GM19099 (cell line): ENCODE results near the gene RAC2.

ENCODE experiments used
- POLR2A ChIP-seq: IDR thresholded peaks from 3 replicates; pipeline ENCODE4 v1.6.1; 2011; ENCODE audit warnings: low read depth; ENCODE audit not compliant: insufficient read length; ENCODE audit errors: extremely low read depth

The RAC2 gene

DNA sequence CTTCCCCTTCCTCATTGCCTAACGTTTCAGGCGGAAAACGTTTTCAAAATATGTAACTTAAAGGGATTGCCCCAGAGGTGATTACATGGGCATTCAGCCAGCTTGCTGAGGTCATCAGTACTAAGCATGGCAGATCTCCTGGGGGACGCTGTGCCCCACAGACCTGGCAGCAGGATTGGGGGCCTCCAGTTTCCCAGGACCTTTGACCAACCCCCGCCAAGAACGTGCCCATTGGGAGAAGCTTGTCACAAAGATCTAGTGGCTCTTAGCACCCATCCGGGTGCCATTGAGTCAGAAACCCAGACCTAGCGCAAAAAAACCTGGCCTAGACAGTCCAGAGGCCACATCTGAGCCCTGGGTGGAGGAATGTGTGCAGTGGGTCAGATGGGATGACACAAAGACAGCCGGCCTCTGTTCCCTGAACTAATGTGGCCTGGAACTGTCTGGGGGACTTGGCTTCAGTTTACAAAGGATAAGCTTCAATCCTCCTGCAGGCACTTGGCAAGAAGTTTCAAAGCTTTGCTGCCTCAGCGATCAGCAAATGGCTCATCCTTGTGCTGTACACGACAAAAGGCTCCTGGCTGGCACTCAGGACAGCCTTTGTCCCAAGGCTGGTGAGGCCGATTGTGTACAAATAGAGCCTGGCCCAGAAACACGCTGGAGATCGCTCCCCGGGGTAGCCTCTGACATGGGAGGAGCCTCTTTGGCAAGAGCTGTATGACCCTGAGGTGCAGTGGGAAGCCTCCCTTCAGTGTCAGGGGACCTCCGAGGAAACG lies 65.5 kb downstream of the RAC2 start:
- TF ChIP-seq POLR2A: no peak

DNA sequence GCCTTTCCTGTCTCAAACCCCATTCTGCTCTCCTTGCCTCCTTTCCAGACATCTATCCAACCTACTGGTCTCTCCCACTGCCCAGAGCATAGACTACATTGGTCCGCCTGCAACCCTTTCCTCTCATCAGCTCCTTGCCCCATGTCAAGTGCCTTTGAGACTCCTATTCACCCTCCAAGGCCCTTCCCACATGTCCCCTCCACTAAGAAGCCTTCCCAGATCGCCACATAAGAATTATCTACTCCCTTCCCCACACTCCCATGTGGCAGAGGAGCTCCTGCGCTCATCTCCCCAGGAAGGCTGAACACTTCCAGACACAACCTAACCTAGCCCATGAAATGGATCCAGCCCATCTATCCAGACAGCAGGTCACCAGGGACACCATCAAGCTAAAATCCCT lies 66.3 kb downstream of the RAC2 start:
- TF ChIP-seq POLR2A: no peak

DNA sequence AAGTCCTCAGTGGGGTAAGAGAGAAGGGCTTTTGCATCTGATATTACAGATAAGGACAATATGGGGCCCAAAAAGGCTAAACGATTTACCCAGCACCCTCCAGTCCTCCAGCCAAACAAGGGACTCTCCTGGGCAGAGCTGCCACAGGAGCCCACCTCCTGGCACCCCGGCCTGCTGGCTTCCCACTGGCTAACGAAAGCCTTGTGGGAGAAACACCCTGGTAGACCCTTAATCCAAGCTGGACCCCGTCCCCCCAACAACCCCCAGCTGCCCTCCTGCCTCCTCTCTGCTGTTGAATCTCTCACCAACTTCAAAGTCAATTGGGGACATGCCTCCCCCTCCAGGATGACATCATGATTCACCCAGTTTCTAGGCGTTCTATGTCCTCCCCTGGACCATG lies 66.8 kb downstream of the RAC2 start:
- no peak for TF ChIP-seq POLR2A

DNA sequence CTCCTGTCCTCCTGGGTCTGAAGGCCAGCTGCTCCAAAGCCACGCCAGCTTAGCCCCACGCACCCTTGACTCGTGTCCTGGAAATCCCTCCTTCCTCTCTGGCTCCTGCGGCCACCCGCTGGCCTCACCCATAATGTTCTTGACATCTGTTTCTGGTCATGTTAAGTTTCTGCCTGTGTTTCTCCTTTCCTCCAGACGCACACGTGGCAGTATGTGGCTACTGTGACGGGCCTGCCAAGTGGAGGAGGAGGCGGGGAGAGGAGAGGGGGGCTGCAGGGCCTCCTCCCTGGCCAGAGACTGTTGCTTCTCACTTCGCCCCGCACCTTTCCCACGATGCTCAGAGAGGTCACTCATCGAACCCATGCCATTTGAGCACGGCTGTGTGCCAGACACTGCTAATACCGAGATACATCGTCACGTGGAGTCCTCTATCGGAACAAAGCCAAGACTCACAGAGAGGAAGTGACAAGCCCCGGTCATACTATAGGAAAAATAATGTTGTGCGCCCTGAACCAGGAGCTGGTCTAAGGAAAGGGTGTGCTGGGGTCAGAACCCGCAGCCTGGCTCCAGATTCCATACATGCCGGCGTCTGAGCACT lies 67.5 kb downstream of the RAC2 start:
- no peak for TF ChIP-seq POLR2A

DNA sequence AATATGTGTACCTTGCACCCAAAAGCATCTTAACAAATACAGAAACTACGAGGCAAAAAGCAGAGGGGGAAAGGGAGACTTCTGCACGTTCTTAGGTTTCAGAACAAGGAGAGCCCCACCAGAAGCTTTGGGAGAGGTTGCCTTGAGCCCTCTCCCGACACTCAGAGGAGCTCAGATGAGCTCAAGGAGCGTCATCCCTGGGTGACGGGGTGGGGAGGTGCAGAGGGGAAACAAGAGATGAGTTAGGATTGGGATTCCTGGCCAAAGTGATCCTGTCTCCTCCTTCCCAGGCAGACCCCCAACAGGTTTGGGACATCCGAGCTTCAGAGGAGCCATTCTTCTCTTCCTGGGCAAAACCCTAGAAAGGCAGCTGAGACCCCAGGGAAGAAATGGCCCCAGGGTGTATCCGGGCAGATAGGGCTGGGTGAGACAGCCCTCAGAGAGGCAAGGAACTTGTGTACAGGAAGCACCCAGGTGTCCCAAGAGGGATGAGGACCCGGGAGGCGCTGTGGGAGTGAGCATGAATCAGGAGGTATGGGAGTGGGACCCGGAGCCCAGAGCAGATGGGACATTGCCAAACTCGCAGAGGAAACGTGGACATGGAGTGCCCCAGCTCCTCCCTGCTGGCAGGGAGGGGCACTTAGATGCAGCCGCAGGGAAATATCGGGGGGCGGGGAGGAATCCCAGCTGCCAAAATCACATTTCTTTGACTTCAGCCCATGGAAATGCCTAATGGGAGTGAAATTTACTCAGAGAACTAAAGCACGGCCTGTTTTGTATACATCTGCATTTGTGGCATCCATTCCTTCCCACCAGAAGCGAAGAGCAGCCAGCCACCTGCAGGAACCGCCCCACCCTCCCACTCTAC lies 68.4 kb downstream of the RAC2 start:
- TF ChIP-seq POLR2A: no peak
